Keratinocyte (primary cell): ENCODE measurements around the gene ADAM15.

Experiments used
- EZH2 ChIP-seq: IDR thresholded peaks from one replicate; pipeline ENCODE4 v1.6.1; 2012; ENCODE audit warnings: inconsistent platforms, mild to moderate bottlenecking, low read length, moderate library complexity
- TF ChIP-seq, protein P1 (sequence below), 3 experiments: IDR thresholded peaks in 1 of 3; conservative IDR thresholded peaks in 1 of 3; optimal IDR thresholded peaks in 1 of 3; 2 replicates in 2 of 3; 3 replicates in 1 of 3; pipeline versions ENCODE3 to v1.5.1; 2011; ENCODE audit warnings: low read length in 3 of 3, mild to moderate bottlenecking in 3 of 3, moderate library complexity in 2 of 3, control low read depth in 1 of 3, inconsistent platforms in 1 of 3; ENCODE audit not compliant: insufficient read depth in 2 of 3; ENCODE audit errors: extremely low read depth in 1 of 3

DNA sequence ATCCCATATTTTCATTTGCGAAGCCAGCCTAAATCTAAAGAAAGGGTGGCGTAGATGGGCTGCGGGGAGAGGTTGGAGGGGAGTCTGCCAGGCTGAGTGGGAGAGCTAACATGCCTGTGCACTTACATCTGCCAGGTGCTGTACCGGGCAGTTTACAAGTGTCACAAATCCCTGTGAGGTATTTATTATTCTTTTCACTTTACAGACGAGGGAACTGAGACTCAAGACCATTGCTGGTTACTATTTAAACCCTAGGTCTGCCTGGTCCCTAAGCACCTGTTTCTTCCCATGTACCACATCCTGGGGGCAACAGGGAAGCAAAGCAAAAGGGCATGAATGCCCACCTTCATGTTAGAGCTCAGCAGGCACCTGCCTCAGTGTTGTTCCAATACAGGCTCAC is 57.2 kb downstream of the ADAM15 start:
- TF ChIP-seq, protein P1, sequence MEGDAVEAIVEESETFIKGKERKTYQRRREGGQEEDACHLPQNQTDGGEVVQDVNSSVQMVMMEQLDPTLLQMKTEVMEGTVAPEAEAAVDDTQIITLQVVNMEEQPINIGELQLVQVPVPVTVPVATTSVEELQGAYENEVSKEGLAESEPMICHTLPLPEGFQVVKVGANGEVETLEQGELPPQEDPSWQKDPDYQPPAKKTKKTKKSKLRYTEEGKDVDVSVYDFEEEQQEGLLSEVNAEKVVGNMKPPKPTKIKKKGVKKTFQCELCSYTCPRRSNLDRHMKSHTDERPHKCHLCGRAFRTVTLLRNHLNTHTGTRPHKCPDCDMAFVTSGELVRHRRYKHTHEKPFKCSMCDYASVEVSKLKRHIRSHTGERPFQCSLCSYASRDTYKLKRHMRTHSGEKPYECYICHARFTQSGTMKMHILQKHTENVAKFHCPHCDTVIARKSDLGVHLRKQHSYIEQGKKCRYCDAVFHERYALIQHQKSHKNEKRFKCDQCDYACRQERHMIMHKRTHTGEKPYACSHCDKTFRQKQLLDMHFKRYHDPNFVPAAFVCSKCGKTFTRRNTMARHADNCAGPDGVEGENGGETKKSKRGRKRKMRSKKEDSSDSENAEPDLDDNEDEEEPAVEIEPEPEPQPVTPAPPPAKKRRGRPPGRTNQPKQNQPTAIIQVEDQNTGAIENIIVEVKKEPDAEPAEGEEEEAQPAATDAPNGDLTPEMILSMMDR (optimal IDR thresholded peaks at IDR 0.05 in 1 of 3, IDR thresholded peaks at IDR 0.05 in 1 of 3, conservative IDR thresholded peaks at IDR 0.05 in 1 of 3; ENCODE audit: extremely low read depth in 1 of 3, insufficient read depth in 2 of 3, low read length in 3 of 3), result no peak
- no peak for TF ChIP-seq EZH2
